AG10803 (cell line): Measurements from ENCODE around the gene PROCA1.

ENCODE experiments used
- DNase-seq: peaks from one replicate; pipeline ENCODE4 v3.0.0; 2010; ENCODE audit warnings: low read depth
- H3K4me3 ChIP-seq: 2 replicates; pipeline ENCODE4 v1.5.1; 2011; ENCODE audit warnings: mild to moderate bottlenecking, low read length, control low read depth
- TF ChIP-seq, protein P1 (sequence below): conservative IDR thresholded peaks from 2 replicates; pipeline ENCODE4 v1.5.1; 2011; ENCODE audit warnings: mild to moderate bottlenecking, low read length, control low read depth, inconsistent platforms

PROCA1 gene

GRCh38 chr17:28702752-28703150, 8.9 kb downstream of the PROCA1 start:
- no peak for DNase-seq
- no peak overlapping the region for H3K4me3 ChIP-seq
- TF ChIP-seq, protein P1, sequence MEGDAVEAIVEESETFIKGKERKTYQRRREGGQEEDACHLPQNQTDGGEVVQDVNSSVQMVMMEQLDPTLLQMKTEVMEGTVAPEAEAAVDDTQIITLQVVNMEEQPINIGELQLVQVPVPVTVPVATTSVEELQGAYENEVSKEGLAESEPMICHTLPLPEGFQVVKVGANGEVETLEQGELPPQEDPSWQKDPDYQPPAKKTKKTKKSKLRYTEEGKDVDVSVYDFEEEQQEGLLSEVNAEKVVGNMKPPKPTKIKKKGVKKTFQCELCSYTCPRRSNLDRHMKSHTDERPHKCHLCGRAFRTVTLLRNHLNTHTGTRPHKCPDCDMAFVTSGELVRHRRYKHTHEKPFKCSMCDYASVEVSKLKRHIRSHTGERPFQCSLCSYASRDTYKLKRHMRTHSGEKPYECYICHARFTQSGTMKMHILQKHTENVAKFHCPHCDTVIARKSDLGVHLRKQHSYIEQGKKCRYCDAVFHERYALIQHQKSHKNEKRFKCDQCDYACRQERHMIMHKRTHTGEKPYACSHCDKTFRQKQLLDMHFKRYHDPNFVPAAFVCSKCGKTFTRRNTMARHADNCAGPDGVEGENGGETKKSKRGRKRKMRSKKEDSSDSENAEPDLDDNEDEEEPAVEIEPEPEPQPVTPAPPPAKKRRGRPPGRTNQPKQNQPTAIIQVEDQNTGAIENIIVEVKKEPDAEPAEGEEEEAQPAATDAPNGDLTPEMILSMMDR: no peak

GRCh38 chr17:28702026-28702751, 9.5 kb downstream of the PROCA1 start:
- no peak overlapping the region for H3K4me3 ChIP-seq
- TF ChIP-seq, protein P1: no peak
- no peak for DNase-seq

GRCh38 chr17:28700830-28701492, 10.7 kb downstream of the PROCA1 start:
- no peak overlapping the region for H3K4me3 ChIP-seq
- TF ChIP-seq, protein P1: no peak
- DNase-seq: no peak

DNA sequence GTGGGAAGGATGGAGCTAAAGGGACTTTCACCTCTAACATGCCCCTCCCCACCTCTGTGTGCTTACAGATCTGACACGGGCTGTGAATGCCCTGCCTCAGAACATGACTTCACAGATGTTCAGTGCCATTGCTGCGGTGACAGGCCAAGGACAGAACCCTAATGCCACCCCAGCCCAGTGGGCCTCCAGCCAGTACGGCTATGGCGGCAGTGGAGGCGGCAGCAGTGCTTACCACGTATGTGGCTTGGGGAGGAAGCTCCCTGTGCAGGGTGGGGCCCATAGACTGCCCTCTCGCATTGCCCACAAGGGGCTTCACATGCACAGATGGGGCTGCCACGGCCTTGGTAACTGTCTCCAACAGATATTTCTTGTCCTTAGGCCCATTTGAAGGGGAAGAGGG, 11.4 kb downstream of the PROCA1 start:
- TF ChIP-seq, protein P1: no peak
- H3K4me3 ChIP-seq: no peak overlapping the region
- no peak for DNase-seq

DNA sequence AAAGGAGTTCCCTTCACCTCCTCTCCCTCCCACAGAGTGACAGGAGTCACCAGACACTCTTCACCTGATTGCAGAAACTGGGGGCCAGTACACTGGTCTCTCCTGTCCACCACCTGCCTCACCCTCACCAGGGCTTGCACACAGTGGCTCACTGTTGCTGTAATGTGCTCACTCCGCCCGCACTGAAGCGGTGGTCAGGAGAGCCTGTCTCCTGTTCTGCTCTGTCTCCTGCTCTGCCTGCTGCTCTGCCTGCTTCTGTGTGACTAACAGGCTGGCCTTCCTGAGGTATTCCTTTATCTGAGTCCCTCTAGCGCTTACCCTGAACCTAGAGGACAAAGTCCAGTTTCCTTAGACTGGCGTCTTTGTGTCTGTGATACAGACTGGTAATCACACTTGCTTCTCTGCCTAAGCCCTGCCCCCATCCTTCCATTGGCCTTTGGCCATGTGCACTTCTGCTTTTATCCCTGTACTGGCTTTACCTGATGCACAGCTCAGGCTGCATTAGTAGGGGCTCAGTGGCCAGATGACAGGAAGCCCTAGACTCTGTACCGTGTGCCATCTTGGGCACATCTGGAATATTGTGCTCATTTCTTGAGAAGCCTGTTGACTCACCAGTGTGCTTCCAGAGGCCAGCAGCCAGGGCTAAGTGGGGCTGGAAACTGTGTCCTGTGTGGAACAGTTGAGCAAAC, 13.3 kb downstream of the PROCA1 start:
- DNase-seq: peak; percentile 43
- no peak overlapping the region for H3K4me3 ChIP-seq
- TF ChIP-seq, protein P1: no peak

- H3K4me3 ChIP-seq: no peak overlapping the region
- DNase-seq: no peak
- TF ChIP-seq, protein P1: no peak
Measured at GRCh38 chr17:28693869-28694268, 17.8 kb downstream of the PROCA1 start.
